ENCODE data around the gene LACTBL1. TPM values are rescaled to one million over a fixed set of nuclear protein-coding genes. Genes with fewer than 3 reads are reported as not detected.

The LACTBL1 gene
- total RNA-seq, 2 experiments from 2014 or later, result not detected

- ATAC-seq, result no peak
- H3K4me3 Mint-ChIP-seq, result no peak overlapping the region
- H3K36me3 Mint-ChIP-seq (ENCODE audit: low read depth), result no peaks in the 10 kb centered on the region
- POLR2A ChIA-PET, result no interaction called here
- no peak for TF ChIP-seq CTCF (IDR thresholded peaks at IDR 0.05)
- peaks cover 2% of the 10 kb centered on the region for H3K27me3 Mint-ChIP-seq
- intact Hi-C loops (cut with micrococcal nuclease), result no loop called here
- CTCF ChIA-PET, result no interaction called here
- DNase-seq, result no peak
- H3K9me3 Mint-ChIP-seq, result no peaks in the 10 kb centered on the region
- no peaks in the 10 kb centered on the region for H3K4me1 Mint-ChIP-seq (ENCODE audit: low read depth)
- H3K27ac Mint-ChIP-seq, result no peak overlapping the region
Measured at GRCh38 chr1:22915231-22915630, 57.4 kb downstream of the LACTBL1 start.

- no peaks in the 10 kb centered on the region for H3K9me3 Mint-ChIP-seq
- no peak for ATAC-seq
- no peaks in the 10 kb centered on the region for H3K36me3 Mint-ChIP-seq (ENCODE audit: low read depth)
- no peak for TF ChIP-seq CTCF (IDR thresholded peaks at IDR 0.05)
- no peak overlapping the region for H3K27ac Mint-ChIP-seq
- H3K27me3 Mint-ChIP-seq, result peaks cover 2% of the 10 kb centered on the region
- intact Hi-C loops (cut with micrococcal nuclease), result no loop called here
- ChIA-PET CTCF (no interaction called here), POLR2A (no interaction called here)
- no peak for DNase-seq
- H3K4me1 Mint-ChIP-seq (ENCODE audit: low read depth), result no peaks in the 10 kb centered on the region
- no peak overlapping the region for H3K4me3 Mint-ChIP-seq
Measured at GRCh38 chr1:22914633-22915217, 57.9 kb downstream of the LACTBL1 start.

GRCh38 chr1:22914156-22914555 lies 58.5 kb downstream of the LACTBL1 start:
- no peaks in the 10 kb centered on the region for H3K36me3 Mint-ChIP-seq (ENCODE audit: low read depth)
- H3K9me3 Mint-ChIP-seq, result no peaks in the 10 kb centered on the region
- DNase-seq, result no peak
- peaks cover 2% of the 10 kb centered on the region for H3K27me3 Mint-ChIP-seq
- H3K27ac Mint-ChIP-seq, result no peak overlapping the region
- no peak for ATAC-seq
- no peak for TF ChIP-seq CTCF (IDR thresholded peaks at IDR 0.05)
- CTCF ChIA-PET, result no interaction called here
- H3K4me1 Mint-ChIP-seq (ENCODE audit: low read depth), result no peaks in the 10 kb centered on the region
- intact Hi-C loops (cut with micrococcal nuclease), result no loop called here
- POLR2A ChIA-PET, result no interaction called here
- no peak overlapping the region for H3K4me3 Mint-ChIP-seq

GRCh38 chr1:22913421-22914141 lies 59.1 kb downstream of the LACTBL1 start:
- Mint-ChIP-seq H3K4me1 (ENCODE audit: low read depth) (no peaks in the 10 kb centered on the region), H3K27ac (no peak overlapping the region), H3K27me3 (peaks cover 2% of the 10 kb centered on the region), H3K36me3 (ENCODE audit: low read depth) (no peaks in the 10 kb centered on the region), H3K4me3 (no peak overlapping the region), H3K9me3 (no peaks in the 10 kb centered on the region)
- intact Hi-C loops (cut with micrococcal nuclease), result no loop called here
- ATAC-seq (no peak), DNase-seq (no peak)
- ChIA-PET POLR2A (no interaction called here), CTCF (no interaction called here)
- TF ChIP-seq CTCF (IDR thresholded peaks at IDR 0.05), result no peak

- Mint-ChIP-seq H3K4me3 (no peak overlapping the region), H3K4me1 (ENCODE audit: low read depth) (no peaks in the 10 kb centered on the region), H3K27me3 (no peaks in the 10 kb centered on the region), H3K36me3 (ENCODE audit: low read depth) (no peaks in the 10 kb centered on the region), H3K9me3 (no peaks in the 10 kb centered on the region), H3K27ac (no peak overlapping the region)
- intact Hi-C loops (cut with micrococcal nuclease), result no loop called here
- ATAC-seq, result no peak
- no peak for TF ChIP-seq CTCF (IDR thresholded peaks at IDR 0.05)
- DNase-seq, result no peak
- CTCF ChIA-PET, result interaction anchor here (1.1 kb wide), 1 partner anchor 209 kb away, joined by 3 read pairs; no protein-coding TSS in a partner anchor
- POLR2A ChIA-PET, result no interaction called here
Measured at GRCh38 chr1:22912311-22912710, 60.4 kb downstream of the LACTBL1 start.

Measured in activated CD8-positive, alpha-beta T cell treated with anti-CD3 and anti-CD28 coated beads for 36 hours (primary cell).